Trophoblast cell (in vitro differentiated cells and primary cell): ENCODE measurements around the gene DDI2.

Experiments
- DNase-seq, 2 donors: peaks; one replicate each; pipeline ENCODE4 v3.0.0-alpha.2; 2016
- H2AFZ ChIP-seq: 2 replicates; pipeline ENCODE4 v1.6.1; 2013; ENCODE audit warnings: low read length, moderate library complexity, mild to moderate bottlenecking; ENCODE audit not compliant: insufficient read depth, poor library complexity
- H2AK5ac ChIP-seq: 2 replicates; pipeline ENCODE4 v1.6.1; 2013; ENCODE audit warnings: mild to moderate bottlenecking, low read length
- H2BK120ac ChIP-seq: 2 replicates; pipeline ENCODE4 v1.6.1; 2013; ENCODE audit warnings: low read length, mild to moderate bottlenecking, moderate library complexity; ENCODE audit not compliant: insufficient read depth, poor library complexity
- H2BK12ac ChIP-seq: 2 replicates; pipeline ENCODE4 v1.6.1; 2013; ENCODE audit warnings: mild to moderate bottlenecking, low read length, moderate library complexity
- H2BK5ac ChIP-seq: 2 replicates; pipeline ENCODE4 v1.6.1; 2013; ENCODE audit warnings: low read length, low read depth, moderate library complexity, mild to moderate bottlenecking; ENCODE audit not compliant: poor library complexity
- H3K14ac ChIP-seq: 2 replicates; pipeline ENCODE4 v1.6.1; 2013; ENCODE audit warnings: mild to moderate bottlenecking, low read length
- H3K18ac ChIP-seq: 2 replicates; pipeline ENCODE4 v1.6.1; 2013; ENCODE audit warnings: mild to moderate bottlenecking, low read length
- H3K23ac ChIP-seq: 2 replicates; pipeline ENCODE4 v1.6.1; 2013; ENCODE audit warnings: low read length
- H3K27ac ChIP-seq: 2 replicates; pipeline ENCODE4 v1.5.1; 2013; ENCODE audit warnings: low read depth, mild to moderate bottlenecking, inconsistent platforms, low read length, moderate library complexity
- H3K27me3 ChIP-seq: 2 replicates; pipeline ENCODE4 v1.6.1; 2013; ENCODE audit warnings: inconsistent platforms, mild to moderate bottlenecking, low read length, moderate library complexity; ENCODE audit not compliant: insufficient read depth
- H3K36me3 ChIP-seq, 2 experiments: 1 replicate in 1 of 2; 2 replicates in 1 of 2; pipeline ENCODE4 v1.6.1; 2013; ENCODE audit warnings: low read length in 2 of 2, mild to moderate bottlenecking in 2 of 2, moderate library complexity in 1 of 2; ENCODE audit not compliant: insufficient read depth in 2 of 2, control insufficient read depth in 1 of 2
- H3K4ac ChIP-seq: 2 replicates; pipeline ENCODE4 v1.6.1; 2013; ENCODE audit warnings: low read depth, mild to moderate bottlenecking, low read length, moderate library complexity
- H3K4me1 ChIP-seq, 2 experiments: 1 replicate in 1 of 2; 2 replicates in 1 of 2; pipeline ENCODE4 v1.6.1; 2013; ENCODE audit warnings: low read length in 2 of 2, mild to moderate bottlenecking in 2 of 2, moderate library complexity in 1 of 2; ENCODE audit not compliant: insufficient read depth in 2 of 2, control insufficient read depth in 1 of 2
- H3K4me2 ChIP-seq: 2 replicates; pipeline ENCODE4 v1.6.1; 2013; ENCODE audit warnings: inconsistent platforms, mild to moderate bottlenecking, low read length, moderate library complexity
- H3K4me3 ChIP-seq: 2 replicates; pipeline ENCODE4 v1.5.1; 2013; ENCODE audit warnings: mild to moderate bottlenecking, low read depth, low read length, inconsistent platforms
- H3K79me1 ChIP-seq: one replicate; pipeline ENCODE4 v1.6.1; 2013; ENCODE audit warnings: low read length
- H3K79me2 ChIP-seq: 2 replicates; pipeline ENCODE4 v1.6.1; 2013; ENCODE audit warnings: low read length, mild to moderate bottlenecking; ENCODE audit not compliant: control insufficient read depth, insufficient read depth, poor library complexity
- H3K9ac ChIP-seq: 2 replicates; pipeline ENCODE4 v1.6.1; 2013; ENCODE audit warnings: mild to moderate bottlenecking, low read length
- H3K9me3 ChIP-seq: 2 replicates; pipeline ENCODE4 v1.6.1; 2013; ENCODE audit warnings: low read depth, mild to moderate bottlenecking, control low read depth, inconsistent platforms, low read length; ENCODE audit not compliant: insufficient read depth
- H4K12ac ChIP-seq: 2 replicates; pipeline ENCODE4 v1.6.1; 2013; ENCODE audit warnings: low read depth, mild to moderate bottlenecking, low read length, moderate library complexity
- H4K8ac ChIP-seq: 2 replicates; pipeline ENCODE4 v1.6.1; 2013; ENCODE audit warnings: low read depth, mild to moderate bottlenecking, low read length, moderate library complexity
- H4K91ac ChIP-seq: one replicate; pipeline ENCODE4 v1.6.1; 2013; ENCODE audit warnings: low read depth, mild to moderate bottlenecking, low read length, moderate library complexity
- WGBS: extraction: QIAGEN DNeasy Blood & Tissue Kit; methylation state at CpG from one replicate; pipeline ENCODE4 v1.1.7; 2013; ENCODE audit warnings: missing lambda C conversion rate; ENCODE audit not compliant: insufficient read length, insufficient coverage; ENCODE audit errors: extremely low coverage; 5-methylcytosine and 5-hydroxymethylcytosine counted together

The DDI2 gene

DNA sequence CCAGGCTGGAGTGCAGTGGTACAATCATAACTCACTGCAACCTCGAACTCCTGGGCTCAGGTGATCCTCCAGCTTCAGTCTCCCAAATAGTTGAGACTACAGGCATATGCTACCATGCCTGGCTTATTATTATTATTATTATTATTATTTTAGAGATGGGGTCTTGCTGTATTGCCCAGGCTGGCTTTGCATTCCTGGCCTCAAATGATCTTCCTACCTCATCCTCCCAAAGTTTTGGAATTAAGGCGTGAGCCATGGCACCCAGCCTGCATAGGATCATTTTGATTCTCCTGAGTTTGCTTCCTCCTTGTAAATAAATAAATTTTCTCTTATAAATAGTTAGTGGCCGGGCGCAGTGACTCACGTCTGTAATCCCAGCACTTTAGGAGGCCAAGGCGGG lies 6.2 kb downstream of the DDI2 start:
- H4K91ac ChIP-seq: no peak overlapping the region
- no peak overlapping the region for H3K27ac ChIP-seq
- H3K36me3 ChIP-seq: peaks cover 2 to 8% of the 10 kb centered on the region in 2 experiments
- no peak overlapping the region for H3K4me3 ChIP-seq
- H3K4me1 ChIP-seq: peaks cover 0 to 5% of the 10 kb centered on the region in 2 experiments
- H2BK5ac ChIP-seq: no peak overlapping the region
- no peak overlapping the region for H3K4me2 ChIP-seq
- H3K18ac ChIP-seq: no peak overlapping the region
- H3K79me1 ChIP-seq: no peaks in the 10 kb centered on the region
- no CpG with 5 or more reads among the region's 6 CpGs for WGBS
- H3K23ac ChIP-seq: no peak overlapping the region
- H3K4ac ChIP-seq: peak overlapping the region; percentile 86
- no peak overlapping the region for H3K14ac ChIP-seq
- H3K9me3 ChIP-seq: no peaks in the 10 kb centered on the region
- DNase-seq: no peak
- no peak overlapping the region for H2AFZ ChIP-seq
- peaks cover 10% of the 10 kb centered on the region for H3K79me2 ChIP-seq
- H3K9ac ChIP-seq: no peak overlapping the region
- H2AK5ac ChIP-seq: no peak overlapping the region
- H4K12ac ChIP-seq: no peak overlapping the region
- no peaks in the 10 kb centered on the region for H3K27me3 ChIP-seq
- no peak overlapping the region for H2BK120ac ChIP-seq
- no peak overlapping the region for H4K8ac ChIP-seq
- H2BK12ac ChIP-seq: no peak overlapping the region

DNA sequence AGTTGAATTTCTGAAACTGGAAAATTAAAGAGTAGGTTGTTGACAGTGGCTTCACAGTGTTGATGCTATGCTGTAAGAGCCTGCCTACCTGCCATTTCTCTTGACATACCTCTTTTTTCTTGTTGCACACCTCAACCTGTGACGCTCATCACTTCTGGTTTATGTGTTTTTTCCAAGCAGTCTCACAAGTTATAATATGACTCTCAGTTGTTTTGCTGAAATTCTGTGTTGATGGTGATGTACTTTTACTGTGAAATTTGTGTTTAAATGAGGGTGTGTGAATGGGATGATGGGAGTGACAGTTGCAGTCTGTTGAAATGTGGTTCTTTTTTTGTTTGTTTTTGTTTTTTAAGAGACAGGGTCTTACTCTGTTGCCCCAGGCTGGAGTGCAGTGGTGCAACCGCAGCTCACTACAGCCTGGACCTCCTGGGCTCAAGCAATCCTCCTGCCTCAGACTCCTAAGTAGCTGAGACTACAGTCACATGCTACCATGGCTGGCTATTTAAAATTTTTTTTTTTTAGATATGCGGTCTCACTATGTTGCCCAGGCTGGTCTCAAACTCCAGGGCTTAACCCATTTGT lies 7.0 kb downstream of the DDI2 start:
- Histone ChIP-seq H2AK5ac (no peak overlapping the region), H2AFZ (no peak overlapping the region), H3K27ac (no peak overlapping the region), H2BK120ac (no peak overlapping the region), H4K8ac (no peak overlapping the region), H3K14ac (no peak overlapping the region), H3K4me3 (no peak overlapping the region), H2BK12ac (no peak overlapping the region), H3K9ac (no peak overlapping the region), H3K36me3 (peaks cover 2 to 8% of the 10 kb centered on the region in 2 experiments), H2BK5ac (no peak overlapping the region), H3K4me2 (no peak overlapping the region), H3K79me1 (no peaks in the 10 kb centered on the region), H3K79me2 (peaks cover 10% of the 10 kb centered on the region), H4K12ac (no peak overlapping the region), H3K23ac (no peak overlapping the region), H3K27me3 (no peaks in the 10 kb centered on the region), H4K91ac (no peak overlapping the region), H3K9me3 (no peaks in the 10 kb centered on the region), H3K4ac (peak overlapping the region; percentile 15), H3K18ac (no peak overlapping the region), H3K4me1 (peaks cover 0 to 2% of the 10 kb centered on the region in 2 experiments)
- no CpG with 5 or more reads among the region's 3 CpGs for WGBS
- no peak for DNase-seq

DNA sequence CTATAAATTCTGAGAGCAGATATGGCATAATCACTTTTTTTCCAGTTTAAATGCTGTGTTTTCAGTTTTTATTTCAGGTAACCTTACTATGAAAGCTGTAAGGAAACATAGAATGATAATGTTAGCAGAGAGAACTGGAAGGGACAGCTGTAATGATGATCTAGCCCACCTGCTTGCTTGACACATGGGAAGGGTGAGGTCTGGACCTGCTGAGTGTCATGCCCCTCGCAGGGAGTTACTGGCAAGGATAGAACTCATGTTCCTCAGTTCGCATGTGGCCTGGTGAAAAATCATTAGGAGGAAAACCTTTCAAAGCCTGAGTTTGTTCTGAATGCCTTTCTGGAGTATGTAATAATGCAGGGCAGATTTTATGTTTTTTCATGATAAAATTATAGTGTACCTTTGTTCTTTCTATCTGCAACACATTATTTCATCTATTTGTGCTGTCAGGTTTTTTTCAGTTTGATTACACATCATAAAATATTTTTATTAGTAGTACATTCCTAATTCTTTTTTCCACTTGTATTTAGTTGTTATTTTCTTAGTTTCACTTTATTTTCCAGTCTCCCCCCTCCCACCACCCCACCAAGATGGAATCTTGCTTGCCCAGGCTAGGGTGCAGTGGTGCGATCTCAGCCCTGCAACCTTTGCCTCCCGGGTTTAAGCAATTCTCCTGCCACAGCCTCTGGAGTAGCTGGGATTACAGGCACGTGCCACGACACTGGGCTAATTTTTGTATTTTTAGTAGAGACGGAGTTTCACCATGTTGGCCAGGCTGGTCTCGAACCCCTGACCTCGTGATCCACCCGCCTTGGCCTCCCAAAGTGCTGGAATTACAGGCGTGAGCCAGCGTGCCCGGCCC lies 8.0 kb downstream of the DDI2 start:
- Histone ChIP-seq H4K8ac (no peak overlapping the region), H3K9me3 (no peaks in the 10 kb centered on the region), H3K79me2 (peaks cover 10% of the 10 kb centered on the region), H3K9ac (no peak overlapping the region), H3K4me3 (no peak overlapping the region), H3K4me2 (no peak overlapping the region), H3K4ac (peak overlapping the region; percentile 97), H2BK5ac (no peak overlapping the region), H3K18ac (no peak overlapping the region), H4K91ac (peak overlapping the region; percentile 43), H3K4me1 (peaks cover 0 to 2% of the 10 kb centered on the region in 2 experiments), H2BK120ac (no peak overlapping the region), H3K23ac (no peak overlapping the region), H3K36me3 (peaks cover 4 to 10% of the 10 kb centered on the region in 2 experiments), H3K27ac (no peak overlapping the region), H2AK5ac (no peak overlapping the region), H4K12ac (no peak overlapping the region), H3K14ac (no peak overlapping the region), H3K27me3 (no peaks in the 10 kb centered on the region), H2BK12ac (no peak overlapping the region), H3K79me1 (no peaks in the 10 kb centered on the region), H2AFZ (no peak overlapping the region)
- no peak for DNase-seq
- WGBS: no CpG with 5 or more reads among the region's 13 CpGs

DNA sequence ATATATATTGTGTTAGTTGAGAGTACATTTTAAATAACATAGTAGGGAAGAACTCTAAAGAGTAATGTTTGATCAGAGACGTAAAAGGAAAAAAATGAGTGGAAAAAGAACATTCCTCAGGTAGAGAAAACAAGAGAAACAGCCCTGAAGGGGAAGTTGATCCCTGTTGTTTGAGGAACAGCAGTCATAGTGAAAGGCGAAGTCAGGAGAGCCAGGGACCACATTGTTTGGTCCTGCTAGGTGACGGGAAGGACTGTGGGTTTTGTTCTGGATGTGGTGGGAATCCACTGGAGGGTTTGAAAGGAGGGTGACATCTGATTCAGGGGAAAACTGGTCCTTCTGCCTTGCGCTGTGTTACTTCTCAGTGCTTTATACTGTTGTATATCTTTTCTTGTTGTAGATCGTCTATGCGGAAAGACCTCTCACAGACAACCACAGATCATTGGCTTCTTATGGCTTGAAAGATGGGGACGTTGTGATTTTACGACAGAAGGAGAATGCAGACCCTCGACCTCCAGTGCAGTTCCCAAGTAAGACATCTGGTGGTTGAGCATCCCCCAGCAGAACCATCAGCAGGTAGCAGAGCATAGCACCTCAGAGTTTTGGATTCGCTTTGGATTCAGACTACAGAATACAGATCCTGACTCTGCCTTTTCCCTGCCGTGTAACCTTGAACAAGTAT lies 9.2 kb downstream of the DDI2 start:
- no peak overlapping the region for H3K4me3 ChIP-seq
- no peak for DNase-seq
- no peaks in the 10 kb centered on the region for H3K79me1 ChIP-seq
- no peaks in the 10 kb centered on the region for H3K27me3 ChIP-seq
- H2BK120ac ChIP-seq: no peak overlapping the region
- peaks cover 10 to 18% of the 10 kb centered on the region in 2 experiments for H3K36me3 ChIP-seq
- H3K9ac ChIP-seq: no peak overlapping the region
- no peak overlapping the region for H2AK5ac ChIP-seq
- H2AFZ ChIP-seq: no peak overlapping the region
- no peak overlapping the region for H3K4ac ChIP-seq
- no peak overlapping the region for H3K23ac ChIP-seq
- WGBS: no CpG with 5 or more reads among the region's 11 CpGs
- H3K79me2 ChIP-seq: peaks cover 10% of the 10 kb centered on the region
- peaks cover 0 to under 1% of the 10 kb centered on the region in 2 experiments for H3K4me1 ChIP-seq
- H2BK12ac ChIP-seq: no peak overlapping the region
- no peak overlapping the region for H4K12ac ChIP-seq
- H3K27ac ChIP-seq: no peak overlapping the region
- no peak overlapping the region for H2BK5ac ChIP-seq
- H4K8ac ChIP-seq: no peak overlapping the region
- no peaks in the 10 kb centered on the region for H3K9me3 ChIP-seq
- H4K91ac ChIP-seq: no peak overlapping the region
- no peak overlapping the region for H3K4me2 ChIP-seq
- no peak overlapping the region for H3K18ac ChIP-seq
- no peak overlapping the region for H3K14ac ChIP-seq
